Activated T-cell treated with anti-CD3 and anti-CD28 coated beads, Interleukin-2, amount 50 U/mL, for 72 hours (primary cell): ENCODE data around the gene MT1H. TPM values are rescaled to one million over a fixed set of nuclear protein-coding genes. Genes with fewer than 3 reads are reported as not detected.
A peak's percentile ranks its signal among the peaks of the same experiment; 100 is the strongest.

Source experiments
- ATAC-seq, 2 donors: fragments of 150-1000 bp; cut with Tn5 transposase; replicated peaks in 1 of 2; 2 replicates each; pipeline ENCODE4 v1.10.0; 2021; ENCODE audit warnings: moderate library complexity in 2 of 2, mild to moderate bottlenecking in 1 of 2
- DNase-seq, 2 donors: peaks; one replicate each; pipeline ENCODE4 v3.0.0; 2021 to 2022; ENCODE audit warnings: mixed read lengths in 1 of 2
- H3K27ac Mint-ChIP-seq: one replicate; pipeline ENCODE4 v1.8.0; 2022; ENCODE audit warnings: mild to moderate bottlenecking, moderate library complexity, mixed read lengths
- H3K27me3 Mint-ChIP-seq: one replicate; pipeline ENCODE4 v1.8.0; 2022; ENCODE audit warnings: low read depth, mixed read lengths
- H3K36me3 Mint-ChIP-seq, 2 donors: one replicate each; pipeline ENCODE4 v1.8.0; 2022; ENCODE audit warnings: mixed read lengths in 2 of 2, mild to moderate bottlenecking in 1 of 2; ENCODE audit not compliant: insufficient read depth in 2 of 2
- H3K4me1 Mint-ChIP-seq: one replicate; pipeline ENCODE4 v1.8.0; 2022; ENCODE audit warnings: low read depth, mixed read lengths
- H3K4me3 Mint-ChIP-seq, 2 donors: one replicate each; pipeline ENCODE4 v1.8.0; 2022; ENCODE audit warnings: mild to moderate bottlenecking in 2 of 2, mixed read lengths in 2 of 2, moderate library complexity in 2 of 2
- H3K9me3 Mint-ChIP-seq, 2 donors: one replicate each; pipeline ENCODE4 v1.8.0; 2022; ENCODE audit warnings: mixed read lengths in 2 of 2
- total RNA-seq, 2 donors: library from RNA; stranded (reverse); gene quantifications; one replicate each; pipeline ENCODE4 v1.2.3, GENCODE V29; 2022

MT1H gene
- total RNA-seq, 2 donors from 2014 or later: 9.6 to 37.5 TPM

DNA sequence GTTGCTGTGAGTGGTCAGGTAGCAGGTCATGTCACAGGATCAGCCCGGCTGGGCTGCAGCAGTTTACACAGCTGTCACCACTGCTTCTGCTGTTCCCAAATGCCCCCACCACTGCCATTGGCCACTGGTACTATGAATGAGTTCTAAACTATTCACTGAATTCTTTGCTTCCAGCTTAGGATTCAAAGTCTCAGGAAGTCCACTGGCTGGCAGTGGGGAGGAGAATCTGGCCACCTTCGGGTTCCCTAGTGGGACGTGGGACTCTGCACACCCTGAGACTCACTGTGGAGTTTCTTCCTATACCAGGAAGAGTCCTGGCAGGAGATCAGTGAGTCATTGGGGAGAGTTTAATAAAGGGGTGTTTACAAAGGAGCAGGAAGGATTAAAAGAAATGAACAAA, 19.6 kb downstream of the MT1H start:
- H3K36me3 Mint-ChIP-seq: peaks cover 4 to 6% of the 10 kb centered on the region in 2 donors
- ATAC-seq: no peak
- no peak overlapping the region for H3K27ac Mint-ChIP-seq
- H3K4me3 Mint-ChIP-seq: no peak overlapping the region
- peaks cover 3% of the 10 kb centered on the region for H3K4me1 Mint-ChIP-seq
- H3K27me3 Mint-ChIP-seq: no peaks in the 10 kb centered on the region
- no peak for DNase-seq
- H3K9me3 Mint-ChIP-seq: no peaks in the 10 kb centered on the region

DNA sequence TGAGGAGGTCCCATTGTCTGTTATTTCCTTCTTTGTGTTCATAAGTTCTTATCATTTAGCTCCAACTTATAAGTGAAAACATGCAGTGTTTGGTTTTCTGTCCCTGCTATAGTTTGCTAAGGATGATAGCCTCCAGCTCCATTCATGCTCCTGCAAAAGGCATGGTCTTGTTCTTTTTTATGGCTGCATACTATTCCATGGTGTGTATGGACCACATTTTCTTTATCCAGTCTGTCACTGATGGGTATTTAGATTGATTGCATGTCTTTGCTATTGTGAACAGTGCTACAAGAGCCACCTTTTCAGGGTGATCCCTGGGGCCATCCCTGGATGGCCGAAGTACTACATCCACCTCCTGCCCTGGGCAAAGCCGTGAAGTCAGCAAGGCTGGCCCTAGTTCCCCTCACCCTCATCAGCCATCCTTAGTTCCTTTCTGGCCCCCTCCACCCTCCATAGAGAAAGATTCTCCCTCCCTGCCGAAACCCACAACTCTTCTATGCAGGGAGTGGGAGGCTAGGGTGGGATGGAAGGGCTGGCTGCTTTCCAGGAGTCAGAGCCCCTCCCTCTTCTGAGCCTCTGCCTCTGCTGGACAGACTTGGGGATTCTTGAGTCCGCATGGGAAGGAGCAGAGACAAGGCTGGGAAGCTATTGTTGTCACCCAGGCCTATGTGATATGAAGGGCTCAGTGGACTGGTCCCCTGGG, 21.0 kb downstream of the MT1H start:
- H3K36me3 Mint-ChIP-seq: peaks cover 4 to 6% of the 10 kb centered on the region in 2 donors
- no peak overlapping the region for H3K4me3 Mint-ChIP-seq
- no peak overlapping the region for H3K27ac Mint-ChIP-seq
- no peaks in the 10 kb centered on the region for H3K4me1 Mint-ChIP-seq
- no peaks in the 10 kb centered on the region for H3K9me3 Mint-ChIP-seq
- DNase-seq (no peak), ATAC-seq (no peak)
- no peaks in the 10 kb centered on the region for H3K27me3 Mint-ChIP-seq

DNA sequence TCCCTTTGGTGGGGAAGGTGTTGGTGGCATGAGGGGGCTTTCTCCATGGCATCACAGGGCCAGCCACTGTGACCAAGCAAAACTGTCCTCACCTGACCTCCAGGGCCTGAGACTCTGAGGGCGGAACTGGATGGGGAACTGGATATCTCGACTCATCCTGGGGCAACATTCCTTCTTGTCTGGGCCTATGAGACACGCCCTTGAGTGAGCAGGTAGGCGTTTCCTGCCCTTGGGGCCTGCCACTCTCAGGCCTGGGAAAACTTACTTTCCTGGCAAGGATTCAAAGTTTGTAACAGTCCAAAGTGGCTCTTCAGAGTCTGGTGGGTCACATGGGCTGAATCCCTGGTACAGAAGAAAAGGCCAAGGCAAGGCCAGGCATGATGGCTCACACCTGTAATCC, 22.3 kb downstream of the MT1H start:
- peaks cover under 1 to 2% of the 10 kb centered on the region in 2 donors for H3K36me3 Mint-ChIP-seq
- ATAC-seq: no peak
- H3K4me1 Mint-ChIP-seq: no peaks in the 10 kb centered on the region
- H3K27me3 Mint-ChIP-seq: no peaks in the 10 kb centered on the region
- H3K4me3 Mint-ChIP-seq: no peak overlapping the region
- H3K27ac Mint-ChIP-seq: no peak overlapping the region
- no peaks in the 10 kb centered on the region for H3K9me3 Mint-ChIP-seq
- no peak for DNase-seq

DNA sequence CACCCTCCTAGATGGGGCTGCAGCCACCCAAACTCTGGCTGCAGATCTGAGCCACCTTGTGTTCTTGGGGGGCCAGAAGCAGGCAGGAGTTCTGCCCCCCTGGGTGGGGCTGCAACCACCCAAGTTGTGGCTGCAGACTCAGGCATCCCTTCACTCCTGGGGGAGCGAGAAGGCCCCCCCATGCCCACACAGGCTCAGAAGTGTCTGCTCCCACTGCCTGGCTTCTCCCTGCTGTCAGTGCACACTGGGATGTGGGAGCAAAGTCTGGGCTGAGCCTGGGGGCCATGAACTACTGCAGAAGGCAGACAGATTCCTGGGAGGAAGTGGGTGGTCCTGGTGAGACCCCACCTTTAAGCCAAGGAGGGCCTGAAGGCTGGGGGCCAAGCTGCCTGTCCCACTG, 25.6 kb downstream of the MT1H start:
- no peaks in the 10 kb centered on the region for H3K27me3 Mint-ChIP-seq
- peaks cover 0 to 2% of the 10 kb centered on the region in 2 donors for H3K9me3 Mint-ChIP-seq
- H3K4me1 Mint-ChIP-seq: no peaks in the 10 kb centered on the region
- no peak overlapping the region for H3K4me3 Mint-ChIP-seq
- no peak for ATAC-seq
- H3K36me3 Mint-ChIP-seq: peaks cover 1 to 2% of the 10 kb centered on the region in 2 donors
- DNase-seq: no peak
- H3K27ac Mint-ChIP-seq: no peak overlapping the region

DNA sequence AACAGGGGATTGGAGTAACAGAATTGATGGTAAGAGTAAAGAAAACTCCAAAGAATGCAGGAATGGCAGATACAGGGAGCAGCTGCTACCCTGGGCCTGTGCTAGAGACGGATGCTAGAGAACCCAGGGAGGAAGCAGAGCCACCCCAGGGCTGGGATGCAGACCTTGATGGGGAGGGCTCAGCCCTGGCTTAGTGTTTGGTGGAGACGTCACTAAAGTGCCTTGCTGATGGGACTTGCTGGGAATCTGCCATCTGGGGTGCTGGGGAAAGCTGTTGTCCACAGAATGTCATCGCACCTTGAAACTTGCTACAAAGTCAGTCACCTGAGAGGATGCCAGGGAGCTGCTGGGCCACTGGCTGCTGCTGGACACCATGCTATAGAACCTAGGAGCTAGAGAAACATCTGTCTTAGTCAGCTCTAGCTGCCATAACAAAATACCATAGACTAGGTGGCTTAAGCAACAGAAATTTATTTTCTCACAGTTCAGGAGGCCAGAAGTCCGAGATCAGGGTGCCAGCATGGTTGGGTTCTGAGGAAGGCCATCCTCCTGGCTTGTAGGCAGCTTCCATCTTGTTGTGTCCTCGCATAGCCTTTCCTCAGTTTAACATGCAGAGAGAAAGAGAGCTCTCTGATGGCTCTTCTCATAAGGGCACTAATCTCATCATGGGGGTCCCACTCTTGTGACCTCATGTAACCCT, 28.0 kb downstream of the MT1H start:
- Mint-ChIP-seq H3K27ac (no peak overlapping the region), H3K27me3 (no peaks in the 10 kb centered on the region), H3K9me3 (peaks cover 0 to 2% of the 10 kb centered on the region in 2 donors), H3K4me1 (peaks cover 10% of the 10 kb centered on the region), H3K4me3 (no peak overlapping the region), H3K36me3 (peaks cover 1 to 2% of the 10 kb centered on the region in 2 donors)
- no peak for ATAC-seq
- DNase-seq: no peak

DNA sequence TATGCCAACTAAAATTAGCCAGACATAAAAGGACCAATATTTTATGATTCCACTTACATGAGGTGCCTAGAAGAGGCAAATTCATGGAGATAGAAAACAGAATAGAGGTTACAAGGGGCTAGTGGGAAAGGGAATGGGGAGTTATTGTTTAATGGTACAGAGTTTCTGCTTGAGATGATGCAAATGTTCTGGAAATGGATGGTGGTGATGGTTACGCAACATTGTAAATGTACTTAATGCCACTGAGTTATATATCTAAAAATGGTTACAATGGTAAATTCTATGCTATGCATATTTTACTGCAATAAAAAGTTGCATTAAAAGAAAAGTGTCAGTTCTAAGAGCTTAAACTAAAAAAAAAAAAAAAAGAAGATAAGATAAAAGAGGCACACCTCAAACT, 30.6 kb downstream of the MT1H start:
- no peak overlapping the region for H3K4me3 Mint-ChIP-seq
- no peak for ATAC-seq
- H3K27ac Mint-ChIP-seq: no peak overlapping the region
- peaks cover 1 to 2% of the 10 kb centered on the region in 2 donors for H3K36me3 Mint-ChIP-seq
- no peak for DNase-seq
- peaks cover 0 to 2% of the 10 kb centered on the region in 2 donors for H3K9me3 Mint-ChIP-seq
- H3K27me3 Mint-ChIP-seq: no peaks in the 10 kb centered on the region
- peaks cover 10% of the 10 kb centered on the region for H3K4me1 Mint-ChIP-seq

DNA sequence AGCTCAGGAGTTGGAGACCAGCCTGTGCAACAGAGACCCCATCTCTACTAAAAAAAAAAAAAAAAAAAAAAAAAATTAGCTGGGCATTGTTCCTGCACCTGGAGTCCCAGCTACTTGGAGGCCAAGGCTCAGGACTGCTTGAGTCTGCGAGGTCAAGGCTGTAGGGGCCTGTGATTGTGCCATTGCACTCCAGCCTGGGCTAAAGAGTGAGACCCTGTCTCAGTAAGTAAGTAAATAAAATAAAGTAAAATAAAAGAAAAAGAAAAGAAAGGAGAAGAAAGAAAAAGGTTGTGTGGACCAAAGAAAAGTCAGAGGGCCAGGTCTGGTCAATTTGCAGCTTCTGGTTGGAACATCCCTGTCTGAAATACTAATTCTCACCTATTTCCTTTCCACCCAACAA, 31.0 kb downstream of the MT1H start:
- peaks cover 0 to 2% of the 10 kb centered on the region in 2 donors for H3K9me3 Mint-ChIP-seq
- H3K27ac Mint-ChIP-seq: no peak overlapping the region
- H3K27me3 Mint-ChIP-seq: no peaks in the 10 kb centered on the region
- peaks cover 1 to 2% of the 10 kb centered on the region in 2 donors for H3K36me3 Mint-ChIP-seq
- H3K4me1 Mint-ChIP-seq: peaks cover 13% of the 10 kb centered on the region
- DNase-seq: no peak
- ATAC-seq: no peak
- no peak overlapping the region for H3K4me3 Mint-ChIP-seq

DNA sequence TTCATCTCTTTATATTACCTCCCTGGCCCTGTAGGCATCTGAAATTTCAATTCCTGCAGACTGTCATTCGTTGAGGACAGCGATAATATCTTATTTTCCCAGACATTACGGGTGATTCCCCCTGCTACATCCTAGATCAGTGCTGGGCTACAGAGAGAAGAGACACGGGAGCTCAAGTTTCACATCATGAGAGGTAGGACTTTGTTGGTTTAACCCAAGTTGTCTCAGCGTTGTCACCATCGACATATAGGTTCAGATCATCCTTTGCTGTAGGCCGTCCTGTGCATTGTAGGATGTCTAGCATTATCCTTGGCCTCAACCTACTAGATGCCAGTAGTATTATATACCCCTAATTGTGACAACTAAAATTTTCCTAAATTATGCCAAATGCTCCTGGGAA, 31.9 kb downstream of the MT1H start:
- DNase-seq (no peak), ATAC-seq (no peak)
- Mint-ChIP-seq H3K9me3 (peaks cover 0 to 2% of the 10 kb centered on the region in 2 donors), H3K4me3 (no peak overlapping the region), H3K27me3 (no peaks in the 10 kb centered on the region), H3K4me1 (peaks cover 14% of the 10 kb centered on the region), H3K27ac (no peak overlapping the region), H3K36me3 (peaks cover 1 to 2% of the 10 kb centered on the region in 2 donors)

DNA sequence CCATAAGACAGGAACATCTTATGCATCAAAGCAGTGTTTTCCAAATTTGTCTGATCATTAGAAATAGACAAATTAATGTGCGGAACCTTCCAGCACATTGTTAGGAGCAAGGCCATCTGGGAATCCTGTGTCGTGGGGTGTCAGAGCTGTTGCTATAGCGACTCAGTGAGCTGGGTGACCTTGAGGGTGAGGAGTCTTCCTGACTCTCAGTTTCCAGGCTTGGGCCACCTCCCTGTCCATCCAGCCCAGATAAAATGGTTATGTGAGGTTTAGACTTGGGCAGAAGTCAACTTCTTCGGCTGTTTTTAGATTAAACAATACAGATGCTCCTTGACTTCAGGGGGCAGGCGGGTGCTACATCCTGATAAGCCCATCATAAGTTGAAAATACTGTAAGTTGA, 33.2 kb downstream of the MT1H start:
- H3K36me3 Mint-ChIP-seq: peaks cover 0 to 1% of the 10 kb centered on the region in 2 donors
- peaks cover 14% of the 10 kb centered on the region for H3K4me1 Mint-ChIP-seq
- H3K27me3 Mint-ChIP-seq: no peaks in the 10 kb centered on the region
- no peak overlapping the region for H3K4me3 Mint-ChIP-seq
- DNase-seq (no peak), ATAC-seq (no peak)
- no peak overlapping the region for H3K27ac Mint-ChIP-seq
- H3K9me3 Mint-ChIP-seq: no peaks in the 10 kb centered on the region

DNA sequence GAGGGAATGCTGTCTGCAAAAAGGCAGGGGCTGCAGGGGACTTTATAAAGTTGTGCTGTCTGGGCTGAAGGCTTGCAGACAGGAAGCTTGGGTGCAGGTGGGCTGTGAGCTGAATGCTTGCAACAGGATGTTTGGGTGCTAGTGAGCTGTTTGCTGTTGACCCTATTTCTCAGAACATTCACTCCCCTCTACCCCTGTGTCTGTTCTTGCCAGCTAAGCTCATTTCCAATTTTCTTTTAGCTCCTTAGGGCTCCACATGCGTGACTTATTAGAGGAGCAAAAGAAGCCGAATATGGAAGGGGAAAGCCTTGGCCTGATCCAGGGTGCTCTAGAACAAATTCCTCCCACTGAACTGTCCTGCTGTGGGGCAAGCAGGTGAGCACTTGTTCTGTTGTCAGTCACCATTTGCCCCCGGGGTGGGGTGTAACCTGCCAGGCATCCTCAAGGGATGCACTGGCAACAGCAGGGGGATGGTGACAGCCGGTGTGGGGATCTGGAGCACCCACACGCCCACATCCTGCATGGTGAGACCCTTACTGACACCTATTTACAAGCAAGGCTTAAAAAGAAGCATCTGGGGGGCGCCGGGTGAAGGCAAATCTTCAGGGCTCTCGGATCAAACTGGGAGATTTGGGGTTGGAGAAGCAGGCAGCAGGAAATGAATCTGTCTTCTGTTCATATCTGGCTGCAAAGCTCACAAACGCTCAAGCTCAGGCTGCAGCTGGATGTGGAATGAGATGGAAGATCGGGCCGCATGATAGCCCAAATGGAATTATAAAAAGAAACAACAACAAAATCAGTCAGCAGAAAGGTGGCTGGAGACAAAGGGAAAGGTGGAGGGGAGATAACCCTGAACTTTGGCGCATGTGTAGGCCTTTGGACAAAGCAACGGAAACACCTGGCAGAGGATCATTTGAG, 39.2 kb downstream of the MT1H start:
- Mint-ChIP-seq H3K27ac (peak overlapping the region; percentile 28), H3K4me3 (peak overlapping the region; percentile 57 to 65), H3K36me3 (no peaks in the 10 kb centered on the region), H3K27me3 (no peaks in the 10 kb centered on the region), H3K9me3 (no peaks in the 10 kb centered on the region), H3K4me1 (peaks cover 33% of the 10 kb centered on the region)
- DNase-seq: peak in 1 of 2 donors; percentile 23
- peak; percentile 56 to 74 for ATAC-seq

DNA sequence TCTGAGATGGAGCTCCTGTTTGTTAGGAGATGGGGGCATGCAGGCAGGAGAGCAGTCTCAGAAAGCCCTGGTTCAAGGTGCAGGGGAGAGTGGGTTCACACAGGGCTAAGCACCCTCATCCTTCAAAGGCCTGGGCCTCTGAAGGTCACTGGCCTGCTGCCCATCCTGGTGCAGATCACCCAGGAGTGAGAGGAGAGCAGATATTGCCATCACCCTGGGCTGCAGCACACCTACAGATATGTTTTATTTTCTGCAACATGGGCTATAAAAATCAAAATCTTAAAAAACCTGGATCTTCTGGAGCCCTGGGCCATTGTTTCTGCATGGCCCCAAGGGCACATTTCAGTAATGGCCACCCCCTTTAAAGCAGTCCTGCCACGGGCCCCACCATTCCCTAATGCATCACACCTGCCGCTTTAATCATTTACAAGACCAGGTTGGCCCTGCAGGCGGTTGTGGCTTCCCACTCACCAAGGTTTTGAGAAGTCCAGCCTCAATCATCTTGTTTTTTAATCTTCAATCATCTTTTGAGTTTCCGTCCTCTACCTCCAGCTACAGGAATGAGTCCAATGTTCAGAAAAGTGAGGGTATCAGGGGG, 39.9 kb downstream of the MT1H start:
- no peak for DNase-seq
- peak; percentile 27 to 40 for ATAC-seq
- Mint-ChIP-seq H3K4me1 (peaks cover 33% of the 10 kb centered on the region), H3K27ac (no peak overlapping the region), H3K4me3 (peak overlapping the region; percentile 57 to 65), H3K27me3 (no peaks in the 10 kb centered on the region), H3K36me3 (no peaks in the 10 kb centered on the region), H3K9me3 (no peaks in the 10 kb centered on the region)

DNA sequence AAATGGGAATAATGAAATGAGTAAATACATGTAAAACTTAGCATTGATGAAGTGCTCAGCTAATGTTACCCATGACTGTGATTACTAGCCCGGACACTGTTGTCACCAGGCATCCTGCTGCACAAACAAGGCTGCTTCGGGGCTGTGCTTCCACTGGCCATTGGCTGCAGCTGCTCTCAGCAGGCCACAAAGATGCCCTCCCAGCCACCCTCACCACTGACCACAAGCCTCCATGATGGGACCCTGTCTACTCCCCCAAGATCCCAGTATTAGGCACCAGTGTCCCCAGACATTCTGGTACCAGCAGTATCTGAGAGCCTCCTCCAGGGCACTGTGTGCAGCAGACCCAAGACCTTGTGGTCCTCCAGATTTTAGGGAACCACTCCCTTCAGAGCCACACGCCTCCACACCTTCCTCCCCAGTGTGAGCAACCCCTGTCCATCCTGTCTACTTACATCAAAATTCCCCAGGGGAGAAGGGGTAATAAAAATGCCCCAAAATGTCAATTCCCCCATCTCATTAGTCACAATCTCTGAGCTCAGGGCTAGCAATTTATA, 40.6 kb downstream of the MT1H start:
- H3K4me1 Mint-ChIP-seq: peaks cover 33% of the 10 kb centered on the region
- no peaks in the 10 kb centered on the region for H3K27me3 Mint-ChIP-seq
- no peak overlapping the region for H3K27ac Mint-ChIP-seq
- peak overlapping the region in 1 of 2 donors; percentile 57 for H3K4me3 Mint-ChIP-seq
- H3K9me3 Mint-ChIP-seq: no peaks in the 10 kb centered on the region
- no peak for ATAC-seq
- DNase-seq: no peak
- no peaks in the 10 kb centered on the region for H3K36me3 Mint-ChIP-seq
